AG08395 (cell line): ENCODE measurements around the gene ATP6V1B1.

ENCODE experiments used
- DNase-seq: peaks from one replicate; pipeline ENCODE4 v3.0.0; 2012; ENCODE audit warnings: mixed read lengths, low spot score

The ATP6V1B1 gene

GRCh38 chr2:70944111-70944690 lies 8.5 kb downstream of the ATP6V1B1 start:
- no peak for DNase-seq

- DNase-seq = peak; percentile 54
Measured at GRCh38 chr2:70946832-70947442, 11.2 kb downstream of the ATP6V1B1 start.

GRCh38 chr2:70947556-70948184 lies 12.0 kb downstream of the ATP6V1B1 start:
- DNase-seq = peak; percentile 45

GRCh38 chr2:70948337-70949003 lies 12.8 kb downstream of the ATP6V1B1 start:
- DNase-seq = peak; percentile 89

GRCh38 chr2:70949086-70949485 lies 13.4 kb downstream of the ATP6V1B1 start:
- no peak for DNase-seq

GRCh38 chr2:70954886-70955285 lies 19.2 kb downstream of the ATP6V1B1 start:
- no peak for DNase-seq

GRCh38 chr2:70956141-70956540 lies 20.4 kb downstream of the ATP6V1B1 start:
- no peak for DNase-seq

GRCh38 chr2:70957798-70958197 lies 22.1 kb downstream of the ATP6V1B1 start:
- no peak for DNase-seq

GRCh38 chr2:70958759-70959158 lies 23.1 kb downstream of the ATP6V1B1 start:
- no peak for DNase-seq

GRCh38 chr2:70959271-70959761 lies 23.6 kb downstream of the ATP6V1B1 start:
- DNase-seq = no peak

GRCh38 chr2:70959851-70960832 lies 24.4 kb downstream of the ATP6V1B1 start:
- DNase-seq = peak; percentile 0

GRCh38 chr2:70960833-70961647 lies 25.3 kb downstream of the ATP6V1B1 start:
- DNase-seq = no peak

GRCh38 chr2:70961648-70961994 lies 25.9 kb downstream of the ATP6V1B1 start:
- DNase-seq = no peak

- DNase-seq = no peak
Measured at GRCh38 chr2:70962211-70962884, 26.6 kb downstream of the ATP6V1B1 start.

GRCh38 chr2:70962885-70963878 lies 27.5 kb downstream of the ATP6V1B1 start:
- no peak for DNase-seq

- no peak for DNase-seq
Measured at GRCh38 chr2:70964133-70964532, 28.4 kb downstream of the ATP6V1B1 start.

- DNase-seq = peak; percentile 81
Measured at GRCh38 chr2:70964596-70965386, 29.1 kb downstream of the ATP6V1B1 start.

GRCh38 chr2:70965506-70965905 lies 29.8 kb downstream of the ATP6V1B1 start:
- DNase-seq = no peak
